ENCODE data around the gene SEMA4G.
"Not testable (repeated sequence)": the region's sequence is repeated elsewhere in the genome, so short reads cannot be mapped to it uniquely, and the experiment has no call there.

Gene SEMA4G

GRCh38 chr10:100970914-100971811 is 1.9 kb downstream of the SEMA4G start:
- no peak for DNase-seq

GRCh38 chr10:100972115-100972903 is 3.0 kb downstream of the SEMA4G start:
- DNase-seq, result no peak

- DNase-seq, result no peak
Measured at GRCh38 chr10:100972904-100973535, 3.7 kb downstream of the SEMA4G start.

GRCh38 chr10:100975397-100975796 is 6.1 kb downstream of the SEMA4G start:
- DNase-seq, result not testable (repeated sequence)

GRCh38 chr10:100976906-100977305 is 7.6 kb downstream of the SEMA4G start:
- no peak for DNase-seq

GRCh38 chr10:100977436-100977835 is 8.1 kb downstream of the SEMA4G start:
- no peak for DNase-seq

GRCh38 chr10:100978121-100978900 is 9.0 kb downstream of the SEMA4G start:
- DNase-seq, result no peak

- no peak for DNase-seq
Measured at GRCh38 chr10:100978901-100979195, 9.5 kb downstream of the SEMA4G start.

GRCh38 chr10:100979791-100980272 is 10.5 kb downstream of the SEMA4G start:
- no peak for DNase-seq

- DNase-seq, result no peak
Measured at GRCh38 chr10:100980311-100980710, 11.0 kb downstream of the SEMA4G start.

- DNase-seq, result no peak
Measured at GRCh38 chr10:100980711-100981110, 11.4 kb downstream of the SEMA4G start.

GRCh38 chr10:100981178-100981772 is 12.0 kb downstream of the SEMA4G start:
- no peak for DNase-seq

GRCh38 chr10:100982916-100983830 is 13.9 kb downstream of the SEMA4G start:
- DNase-seq, result no peak

- DNase-seq, result no peak
Measured at GRCh38 chr10:100983868-100984671, 14.8 kb downstream of the SEMA4G start.

- no peak for DNase-seq
Measured at GRCh38 chr10:100984672-100985177, 15.4 kb downstream of the SEMA4G start.

- no peak for DNase-seq
Measured at GRCh38 chr10:100985336-100985735, 16.0 kb downstream of the SEMA4G start.

- no peak for DNase-seq
Measured at GRCh38 chr10:100986623-100986951, 17.3 kb downstream of the SEMA4G start.

- DNase-seq, result peak; percentile 90
Measured at GRCh38 chr10:100986952-100987684, 17.8 kb downstream of the SEMA4G start, which contains the start of the genes MRPL43 and TWNK. Gene MRPL43 (minus strand): TSS chr10:100987497. CDS start chr10:100987443, 54 bp downstream. Gene TWNK (plus strand): TSS chr10:100987543. CDS start chr10:100988211, 668 bp downstream.

- no peak for DNase-seq
Measured at GRCh38 chr10:100987685-100988049, 18.4 kb downstream of the SEMA4G start.

Measured in stimulated activated CD4-positive, alpha-beta T cell treated with anti-CD3 and anti-CD28 coated beads, Interleukin-4, amount 100 ng/mL, for 24 hours (primary cell).